Hair follicle dermal papilla cell (primary cell): ENCODE results near the gene SLC25A39. TPM values are rescaled to one million over a fixed set of nuclear protein-coding genes. Genes with fewer than 3 reads are reported as not detected.

ENCODE experiments used
- small RNA-seq: library from RNA; depleted of rRNA; stranded (forward); fragments of <200 nt; gene quantifications from one replicate; pipeline ENCODE3, GENCODE V24; 2012
- total RNA-seq: library from RNA; depleted of rRNA; stranded (reverse); fragments of >200 nt; gene quantifications from 2 replicates; pipeline ENCODE4 v1.2.3, GENCODE V29; 2012

The SLC25A39 gene
- 76.3 and 76.4 TPM in 2 replicates for total RNA-seq

GRCh38 chr17:44324571-44325275 lies at the start of gene SLC25A39:
Gene SLC25A39, minus strand, starts transcription at chr17:44324823. Its CDS starts 1,261 bp downstream, at chr17:44323562.

GRCh38 chr17:44363613-44364159 lies 39.1 kb upstream of the SLC25A39 start, which contains the start of gene FAM171A2:
Gene FAM171A2, minus strand, starts transcription at chr17:44363853. Its CDS starts 139 bp downstream, at chr17:44363714.

GRCh38 chr17:44344939-44345453 lies 20.4 kb upstream of the SLC25A39 start, which contains the start of gene GRN:
Gene GRN, plus strand, starts transcription at chr17:44345302. Its CDS starts 3,863 bp downstream, at chr17:44349165.

GRCh38 chr17:44308320-44308818 lies 16.3 kb downstream of the SLC25A39 start, which contains the start of gene RUNDC3A:
Gene RUNDC3A, plus strand, starts transcription at chr17:44308601. Its CDS starts 232 bp downstream, at chr17:44308833.

Small RNA genes lying within 50 kb of the gene (small RNA-seq; reads per million reads assigned to genes)
- not detected for gene RF00012
- gene RN7SL507P: not detected
- not detected for gene RNU6-453P

Other genes with a start within 250 kb of the SLC25A39 start
- gene HDAC5, start 201.2 kb downstream of the SLC25A39 start, total RNA-seq: 133 and 147 TPM in 2 replicates
- 0.81 and 1.7 TPM in 2 replicates for gene HROB, start 182.9 kb downstream of the SLC25A39 start, total RNA-seq
- gene ASB16, start 154.1 kb downstream of the SLC25A39 start, total RNA-seq: not detected in 2 replicates
- gene TMUB2, start 137.9 kb downstream of the SLC25A39 start, total RNA-seq: 35.9 and 38.9 TPM in 2 replicates
- 65.6 and 75.8 TPM in 2 replicates for gene ATXN7L3, start 124.9 kb downstream of the SLC25A39 start, total RNA-seq
- 49.7 and 58.9 TPM in 2 replicates for gene UBTF, start 105.1 kb downstream of the SLC25A39 start, total RNA-seq
- not detected in 2 replicates for gene SLC4A1, start 56.7 kb downstream of the SLC25A39 start, total RNA-seq
- not detected in 2 replicates for gene RUNDC3A, start 16.2 kb downstream of the SLC25A39 start, total RNA-seq
- 201 and 244 TPM in 2 replicates for gene GRN, start 20.5 kb upstream of the SLC25A39 start, total RNA-seq
- 3.6 and 4.4 TPM in 2 replicates for gene FAM171A2, start 39.0 kb upstream of the SLC25A39 start, total RNA-seq
- 0.36 and 0.49 TPM in 2 replicates for gene ITGA2B, start 64.8 kb upstream of the SLC25A39 start, total RNA-seq
- gene GPATCH8, start 178.6 kb upstream of the SLC25A39 start, total RNA-seq: 38.7 and 48.2 TPM in 2 replicates
- 70.3 and 78.9 TPM in 2 replicates for gene FZD2, start 232.7 kb upstream of the SLC25A39 start, total RNA-seq